ENCODE measurements around the gene SETD7. TPM values are rescaled to one million over a fixed set of nuclear protein-coding genes. Genes with fewer than 3 reads are reported as not detected.

Gene SETD7
- total and polyA plus RNA-seq, 2 of the 8 experiments (the other 6 are each of a cell fraction or from before 2014, with no cell fraction given), result 1.5 to 4.6 TPM

DNA sequence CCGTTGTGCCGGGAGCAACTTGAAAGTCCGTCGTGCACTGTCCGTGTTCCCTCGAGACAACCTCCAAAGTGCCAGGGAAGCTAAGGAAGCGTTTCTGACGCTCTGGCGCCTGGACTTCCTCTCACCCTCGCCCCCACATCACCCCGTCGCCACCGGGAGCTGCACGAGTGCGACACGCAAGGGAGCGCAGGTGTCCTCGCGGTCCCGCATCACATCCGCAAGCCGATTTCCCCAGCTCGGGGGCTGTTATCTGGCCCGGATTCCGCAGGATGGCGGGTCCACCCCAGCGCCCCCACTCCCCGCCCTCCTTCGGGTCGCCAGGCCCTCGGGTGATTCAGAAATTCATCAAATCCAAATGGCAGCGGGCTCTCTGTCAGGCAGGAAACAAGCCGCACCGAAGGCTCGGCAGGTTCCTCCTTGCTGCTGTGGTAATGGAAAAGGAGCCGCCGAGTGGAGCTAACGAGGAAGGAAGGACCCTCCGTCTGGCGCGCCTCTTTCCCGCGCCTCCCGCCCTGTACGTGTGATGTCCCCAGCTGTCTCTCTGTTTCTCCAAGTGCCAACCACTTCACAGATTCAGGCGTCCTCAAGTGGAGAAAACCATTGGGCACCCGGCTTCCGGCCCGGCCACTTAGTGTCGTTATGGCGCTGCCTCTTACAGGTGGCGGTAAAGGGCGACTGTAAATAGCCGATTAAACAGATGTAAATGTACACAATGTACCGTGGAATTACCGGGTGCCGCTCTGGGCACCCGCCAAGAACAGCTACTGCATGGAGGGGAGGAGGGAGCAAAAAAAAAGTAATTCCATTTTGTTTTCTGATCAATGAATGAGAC, 921 bp upstream of the SETD7 start (continued):
- TF ChIP-seq CHD2 (IDR thresholded peaks at IDR 0.05; ENCODE audit: low read length) (no peak), KDM5A (IDR thresholded peaks at IDR 0.05; ENCODE audit: low read length) (no peak)
- TF ChIP-seq, protein P1, sequence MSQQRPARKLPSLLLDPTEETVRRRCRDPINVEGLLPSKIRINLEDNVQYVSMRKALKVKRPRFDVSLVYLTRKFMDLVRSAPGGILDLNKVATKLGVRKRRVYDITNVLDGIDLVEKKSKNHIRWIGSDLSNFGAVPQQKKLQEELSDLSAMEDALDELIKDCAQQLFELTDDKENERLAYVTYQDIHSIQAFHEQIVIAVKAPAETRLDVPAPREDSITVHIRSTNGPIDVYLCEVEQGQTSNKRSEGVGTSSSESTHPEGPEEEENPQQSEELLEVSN (IDR thresholded peaks at IDR 0.05), result peak; percentile 62; the same call in 1 of the 2 replicates
- TF ChIP-seq, protein P2, sequence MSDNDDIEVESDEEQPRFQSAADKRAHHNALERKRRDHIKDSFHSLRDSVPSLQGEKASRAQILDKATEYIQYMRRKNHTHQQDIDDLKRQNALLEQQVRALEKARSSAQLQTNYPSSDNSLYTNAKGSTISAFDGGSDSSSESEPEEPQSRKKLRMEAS (IDR thresholded peaks at IDR 0.05), result peak; percentile 83

All from H1 (cell line).